HL-60 (cell line): ENCODE measurements around the gene TMEM213.

Experiments used
- DNase-seq, 2 experiments: peaks; one replicate each; pipeline ENCODE4 v3.0.0-alpha.2; 2010 to 2020; ENCODE audit warnings: low read depth in 1 of 2, low spot score in 1 of 2
- H3K27ac ChIP-seq: fragments of 250-450 bp; sonication (Bioruptor Pico); replicated peaks from 2 replicates; pipeline ENCODE4 v1.5.1; 2020; ENCODE audit warnings: mild to moderate bottlenecking, moderate library complexity
- H3K27me3 ChIP-seq: fragments of 250-450 bp; sonication (Bioruptor Pico); 2 replicates; pipeline ENCODE4 v1.5.1; 2021; ENCODE audit warnings: mild to moderate bottlenecking, moderate library complexity; ENCODE audit not compliant: insufficient read depth, poor library complexity, severe bottlenecking
- H3K4me3 ChIP-seq: replicated peaks from 2 replicates; pipeline ENCODE4 v1.5.1; 2011; ENCODE audit warnings: mild to moderate bottlenecking, control low read depth, low read length; ENCODE audit not compliant: insufficient read depth
- GABPA ChIP-seq: IDR thresholded peaks from 2 replicates; pipeline ENCODE4 v1.6.1; 2012; ENCODE audit warnings: low read depth
- POLR2AphosphoS5 ChIP-seq: IDR thresholded peaks from 2 replicates; pipeline ENCODE4 v1.6.1; 2012; ENCODE audit warnings: low read depth
- SPI1 ChIP-seq: IDR thresholded peaks from 2 replicates; pipeline ENCODE4 v1.6.1; 2012; ENCODE audit warnings: low read depth, mild to moderate bottlenecking, borderline replicate concordance
- TF ChIP-seq, protein P1 (sequence below): IDR thresholded peaks from 2 replicates; pipeline ENCODE4 v1.6.1; 2012; ENCODE audit warnings: low read depth; ENCODE audit not compliant: insufficient replicate concordance
- TF ChIP-seq, protein P2 (sequence below): IDR thresholded peaks from one replicate; pipeline ENCODE4 v1.5.1; 2011; ENCODE audit warnings: low read length, control low read depth, inconsistent platforms; ENCODE audit not compliant: insufficient read depth

The TMEM213 gene

DNA sequence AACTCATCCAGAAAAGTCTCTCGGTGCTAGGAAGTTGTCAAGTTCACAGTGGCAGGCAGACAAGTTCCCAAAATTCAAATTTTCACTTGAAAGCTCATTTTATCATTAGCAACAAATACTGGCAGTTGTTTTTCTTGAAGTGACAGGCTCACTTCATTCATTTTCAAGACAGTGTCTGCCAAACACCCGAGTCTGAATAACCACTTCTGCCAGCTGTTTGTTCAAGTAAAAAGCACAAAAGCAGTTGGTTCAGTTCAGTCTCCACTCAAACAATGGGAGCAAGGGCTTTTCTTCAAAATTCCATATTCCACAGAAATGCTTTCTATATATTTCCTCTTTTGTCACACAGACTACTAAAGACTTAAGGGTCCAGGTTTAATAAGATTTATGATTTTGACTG lies 47.9 kb downstream of the TMEM213 start:
- no peak for TF ChIP-seq POLR2AphosphoS5
- no peak for TF ChIP-seq GABPA
- TF ChIP-seq, protein P1, sequence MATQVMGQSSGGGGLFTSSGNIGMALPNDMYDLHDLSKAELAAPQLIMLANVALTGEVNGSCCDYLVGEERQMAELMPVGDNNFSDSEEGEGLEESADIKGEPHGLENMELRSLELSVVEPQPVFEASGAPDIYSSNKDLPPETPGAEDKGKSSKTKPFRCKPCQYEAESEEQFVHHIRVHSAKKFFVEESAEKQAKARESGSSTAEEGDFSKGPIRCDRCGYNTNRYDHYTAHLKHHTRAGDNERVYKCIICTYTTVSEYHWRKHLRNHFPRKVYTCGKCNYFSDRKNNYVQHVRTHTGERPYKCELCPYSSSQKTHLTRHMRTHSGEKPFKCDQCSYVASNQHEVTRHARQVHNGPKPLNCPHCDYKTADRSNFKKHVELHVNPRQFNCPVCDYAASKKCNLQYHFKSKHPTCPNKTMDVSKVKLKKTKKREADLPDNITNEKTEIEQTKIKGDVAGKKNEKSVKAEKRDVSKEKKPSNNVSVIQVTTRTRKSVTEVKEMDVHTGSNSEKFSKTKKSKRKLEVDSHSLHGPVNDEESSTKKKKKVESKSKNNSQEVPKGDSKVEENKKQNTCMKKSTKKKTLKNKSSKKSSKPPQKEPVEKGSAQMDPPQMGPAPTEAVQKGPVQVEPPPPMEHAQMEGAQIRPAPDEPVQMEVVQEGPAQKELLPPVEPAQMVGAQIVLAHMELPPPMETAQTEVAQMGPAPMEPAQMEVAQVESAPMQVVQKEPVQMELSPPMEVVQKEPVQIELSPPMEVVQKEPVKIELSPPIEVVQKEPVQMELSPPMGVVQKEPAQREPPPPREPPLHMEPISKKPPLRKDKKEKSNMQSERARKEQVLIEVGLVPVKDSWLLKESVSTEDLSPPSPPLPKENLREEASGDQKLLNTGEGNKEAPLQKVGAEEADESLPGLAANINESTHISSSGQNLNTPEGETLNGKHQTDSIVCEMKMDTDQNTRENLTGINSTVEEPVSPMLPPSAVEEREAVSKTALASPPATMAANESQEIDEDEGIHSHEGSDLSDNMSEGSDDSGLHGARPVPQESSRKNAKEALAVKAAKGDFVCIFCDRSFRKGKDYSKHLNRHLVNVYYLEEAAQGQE = no peak
- TF ChIP-seq, protein P2, sequence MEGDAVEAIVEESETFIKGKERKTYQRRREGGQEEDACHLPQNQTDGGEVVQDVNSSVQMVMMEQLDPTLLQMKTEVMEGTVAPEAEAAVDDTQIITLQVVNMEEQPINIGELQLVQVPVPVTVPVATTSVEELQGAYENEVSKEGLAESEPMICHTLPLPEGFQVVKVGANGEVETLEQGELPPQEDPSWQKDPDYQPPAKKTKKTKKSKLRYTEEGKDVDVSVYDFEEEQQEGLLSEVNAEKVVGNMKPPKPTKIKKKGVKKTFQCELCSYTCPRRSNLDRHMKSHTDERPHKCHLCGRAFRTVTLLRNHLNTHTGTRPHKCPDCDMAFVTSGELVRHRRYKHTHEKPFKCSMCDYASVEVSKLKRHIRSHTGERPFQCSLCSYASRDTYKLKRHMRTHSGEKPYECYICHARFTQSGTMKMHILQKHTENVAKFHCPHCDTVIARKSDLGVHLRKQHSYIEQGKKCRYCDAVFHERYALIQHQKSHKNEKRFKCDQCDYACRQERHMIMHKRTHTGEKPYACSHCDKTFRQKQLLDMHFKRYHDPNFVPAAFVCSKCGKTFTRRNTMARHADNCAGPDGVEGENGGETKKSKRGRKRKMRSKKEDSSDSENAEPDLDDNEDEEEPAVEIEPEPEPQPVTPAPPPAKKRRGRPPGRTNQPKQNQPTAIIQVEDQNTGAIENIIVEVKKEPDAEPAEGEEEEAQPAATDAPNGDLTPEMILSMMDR = no peak
- TF ChIP-seq SPI1 = no peak
- H3K27ac ChIP-seq = no peak overlapping the region
- no peak overlapping the region for H3K4me3 ChIP-seq

DNA sequence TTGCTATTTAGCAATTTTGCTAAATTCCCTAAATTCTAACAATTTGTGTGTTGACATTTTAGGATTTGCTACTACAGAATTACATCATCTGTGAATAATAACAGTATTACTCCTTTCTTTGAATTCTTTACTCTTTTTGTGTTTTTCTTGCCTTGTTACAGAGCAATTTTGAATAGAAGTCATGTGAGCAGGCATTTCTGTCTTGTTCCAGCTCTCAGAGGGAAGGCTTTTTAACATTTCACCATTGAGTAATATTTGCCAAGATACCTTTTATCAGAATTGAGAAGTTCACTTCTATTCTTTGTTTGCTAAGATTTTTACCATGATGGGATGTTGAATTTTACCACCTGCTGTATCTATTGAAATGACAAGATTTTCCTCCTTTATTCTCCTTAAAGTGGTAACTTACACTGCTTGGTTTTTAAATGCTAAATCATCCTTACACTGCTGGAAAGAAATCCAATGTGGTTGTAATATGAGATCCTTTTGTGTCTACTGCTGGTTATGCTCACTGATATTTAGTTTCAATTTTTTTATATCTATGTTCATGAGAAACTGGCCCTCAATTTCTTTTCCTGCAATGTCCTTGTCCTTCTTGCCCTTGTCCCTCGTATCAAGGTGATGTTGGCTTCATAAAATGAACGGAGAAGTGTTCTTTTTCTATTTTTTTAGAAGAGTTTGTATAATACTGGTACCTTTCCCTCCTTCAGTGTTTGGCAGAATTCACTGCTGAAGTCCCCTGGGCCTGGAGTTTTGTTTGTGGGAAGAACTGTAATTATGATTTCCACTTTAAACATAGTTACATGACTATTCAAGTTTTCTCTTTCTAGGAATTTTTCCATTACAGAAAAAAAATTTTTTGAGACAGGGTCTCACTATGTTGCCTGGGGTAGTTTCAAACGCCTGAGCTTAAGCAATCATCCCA lies 50.5 kb downstream of the TMEM213 start:
- no peaks in the 10 kb centered on the region for H3K27me3 ChIP-seq
- no peak overlapping the region for H3K4me3 ChIP-seq
- H3K27ac ChIP-seq = no peak overlapping the region
- TF ChIP-seq GABPA (no peak), POLR2AphosphoS5 (no peak), SPI1 (no peak)
- TF ChIP-seq, protein P2 = no peak
- no peak for DNase-seq

More for the DNA sequence above, 47.9 kb downstream of the TMEM213 start:
- DNase-seq = no peak
- H3K27me3 ChIP-seq = no peaks in the 10 kb centered on the region

DNA sequence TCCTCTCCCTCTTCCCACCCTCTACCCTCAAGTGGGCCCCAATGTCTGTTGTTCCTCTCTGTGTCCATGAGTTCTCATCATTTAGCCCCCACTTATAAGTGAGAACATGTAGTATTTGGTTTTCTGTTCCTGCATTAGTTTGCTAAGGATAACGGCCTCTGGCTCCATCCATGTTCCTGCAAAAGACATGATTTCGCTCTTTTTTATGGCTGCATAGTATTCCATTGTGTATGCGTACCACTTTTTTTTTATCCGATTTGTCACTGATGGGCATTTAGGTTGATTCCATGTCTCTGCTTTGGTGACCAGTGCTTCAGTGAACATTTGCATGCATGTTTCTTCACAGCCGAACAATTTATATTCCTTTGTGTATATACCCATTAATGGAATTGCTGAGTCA lies 51.9 kb downstream of the TMEM213 start:
- TF ChIP-seq GABPA (no peak), POLR2AphosphoS5 (no peak)
- TF ChIP-seq, protein P1 = no peak
- H3K27me3 ChIP-seq = no peaks in the 10 kb centered on the region
- no peak overlapping the region for H3K4me3 ChIP-seq
- H3K27ac ChIP-seq = no peak overlapping the region
- DNase-seq = no peak

DNA sequence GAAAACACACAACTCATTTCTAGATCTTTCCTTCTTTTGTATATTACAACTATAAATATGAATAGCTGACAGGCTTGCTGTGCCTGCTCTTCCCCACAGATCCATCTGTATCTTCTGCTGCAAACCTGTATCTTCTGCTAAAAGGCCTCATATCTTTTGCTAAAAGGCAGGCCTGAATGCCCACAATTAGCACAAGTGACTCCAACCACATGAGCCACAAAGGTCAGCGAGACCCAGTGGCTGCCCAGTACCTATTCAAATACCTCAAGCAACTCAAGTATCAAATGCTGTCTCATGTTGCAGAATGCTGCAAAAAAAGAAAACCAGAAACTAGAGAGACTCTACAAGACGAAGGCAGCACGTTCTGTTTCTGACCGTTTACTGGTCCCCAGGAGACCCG lies 54.7 kb downstream of the TMEM213 start:
- TF ChIP-seq GABPA (no peak), POLR2AphosphoS5 (no peak), SPI1 (no peak)
- TF ChIP-seq, protein P1 = no peak
- TF ChIP-seq, protein P2 = no peak
- DNase-seq = no peak
- Histone ChIP-seq H3K27ac (no peak overlapping the region), H3K4me3 (no peak overlapping the region), H3K27me3 (no peaks in the 10 kb centered on the region)
